Thymus (tissue), 11 donors: Measurements from ENCODE around the gene TANC1. TPM values are rescaled to one million over a fixed set of nuclear protein-coding genes. Genes with fewer than 3 reads are reported as not detected.
A peak's percentile ranks its signal among the peaks of the same experiment; 100 is the strongest.

Source experiments
- DNase-seq, 9 donors: peaks; one replicate each; pipeline ENCODE4 v3.0.0-alpha.2; 2013; ENCODE audit warnings: low spot score in 9 of 9, low read depth in 6 of 9, missing footprints in 1 of 9
- H3K27ac ChIP-seq, 2 donors: one replicate each; pipeline ENCODE4 v1.5.1; 2013; ENCODE audit warnings: control low read depth in 1 of 2, low read depth in 1 of 2, low read length in 1 of 2, mild to moderate bottlenecking in 1 of 2, moderate library complexity in 1 of 2
- H3K27me3 ChIP-seq, 2 donors: one replicate each; pipeline ENCODE4 v1.5.1; 2013; ENCODE audit warnings: low read length in 1 of 2; ENCODE audit not compliant: control insufficient read depth in 2 of 2, insufficient read depth in 1 of 2
- H3K36me3 ChIP-seq, 2 donors: one replicate each; pipeline ENCODE4 v1.5.1; 2013; ENCODE audit warnings: low read length in 1 of 2, mild to moderate bottlenecking in 1 of 2, moderate library complexity in 1 of 2; ENCODE audit not compliant: control insufficient read depth in 2 of 2, insufficient read depth in 2 of 2
- H3K4me1 ChIP-seq, 2 donors: one replicate each; pipeline ENCODE4 v1.5.1; 2013; ENCODE audit warnings: low read length in 2 of 2; ENCODE audit not compliant: control insufficient read depth in 2 of 2, insufficient read depth in 2 of 2
- H3K4me3 ChIP-seq, 2 donors: one replicate each; pipeline ENCODE4 v1.5.1; 2013; ENCODE audit warnings: low read length in 2 of 2, control low read depth in 1 of 2, mild to moderate bottlenecking in 1 of 2
- H3K9me3 ChIP-seq, 2 donors: one replicate each; pipeline ENCODE4 v1.5.1; 2013; ENCODE audit warnings: low read length in 1 of 2, mild to moderate bottlenecking in 1 of 2; ENCODE audit not compliant: control insufficient read depth in 2 of 2, insufficient read depth in 1 of 2
- WGBS: extraction: QIAGEN DNeasy Blood & Tissue Kit; methylation state at CpG from one replicate; pipeline ENCODE4 v1.1.7; 2013; 5-methylcytosine and 5-hydroxymethylcytosine counted together
- polyA plus RNA-seq: library from polyadenylated mRNA; stranded (reverse); fragments of 200-250 nt; gene quantifications from one replicate; pipeline ENCODE4 v1.2.3, GENCODE V29; 2013
- total RNA-seq: library from RNA; stranded (reverse); fragments of 120-200 nt; gene quantifications from one replicate; pipeline ENCODE4 v1.2.4, GENCODE V29; 2013
- donor health status: healthy.

The TANC1 gene
- total and polyA plus RNA-seq, 2 donors = 3.5 to 13.0 TPM

GRCh38 chr2:159234868-159235267, 266.4 kb downstream of the TANC1 start:
- H3K36me3 ChIP-seq = peaks cover 10 to 14% of the 10 kb centered on the region in 2 donors
- H3K4me1 ChIP-seq = no peaks in the 10 kb centered on the region
- no peaks in the 10 kb centered on the region for H3K9me3 ChIP-seq
- no peak overlapping the region for H3K27ac ChIP-seq
- no peak overlapping the region for H3K4me3 ChIP-seq
- 97% methylated on average over 6 of the region's 6 CpGs for WGBS
- H3K27me3 ChIP-seq = no peaks in the 10 kb centered on the region
- DNase-seq = no peak

DNA sequence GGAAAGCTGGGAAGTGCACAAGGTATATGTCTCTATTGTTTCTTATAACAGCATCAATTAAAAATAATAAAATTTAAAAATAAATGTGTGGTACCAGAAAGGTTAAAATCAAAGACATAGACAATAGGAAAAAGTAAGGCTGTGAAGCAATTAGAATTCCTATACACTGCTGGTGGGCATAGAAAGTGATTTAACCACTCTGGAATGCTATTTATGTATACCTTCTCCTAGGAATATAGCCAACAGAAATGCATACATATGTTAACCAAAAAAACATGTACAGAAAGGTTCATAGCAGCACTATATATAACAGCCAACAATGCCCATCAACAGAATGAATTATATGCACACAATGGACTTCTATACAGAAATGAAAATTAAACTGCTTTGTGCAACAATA, 275.1 kb downstream of the TANC1 start:
- Histone ChIP-seq H3K4me3 (no peak overlapping the region), H3K36me3 (peaks cover 3 to 6% of the 10 kb centered on the region in 2 donors), H3K27ac (no peak overlapping the region), H3K9me3 (no peaks in the 10 kb centered on the region), H3K27me3 (no peaks in the 10 kb centered on the region), H3K4me1 (no peaks in the 10 kb centered on the region)
- no peak for DNase-seq

- no peaks in the 10 kb centered on the region for H3K36me3 ChIP-seq
- H3K9me3 ChIP-seq = no peaks in the 10 kb centered on the region
- no peak overlapping the region for H3K27ac ChIP-seq
- H3K4me1 ChIP-seq = peaks cover 0 to 7% of the 10 kb centered on the region in 2 donors
- no peaks in the 10 kb centered on the region for H3K27me3 ChIP-seq
- H3K4me3 ChIP-seq = no peak overlapping the region
- WGBS = 96% methylated on average over 7 of the region's 7 CpGs
- no peak for DNase-seq
These were observed 278.0 kb downstream of the TANC1 start for GRCh38 chr2:159246325-159246988.

GRCh38 chr2:159249990-159250715, 281.7 kb downstream of the TANC1 start:
- 42% methylated on average over 7 of the region's 7 CpGs for WGBS
- Histone ChIP-seq H3K4me1 (peaks cover 0 to 7% of the 10 kb centered on the region in 2 donors), H3K4me3 (no peak overlapping the region), H3K27ac (no peak overlapping the region), H3K27me3 (no peaks in the 10 kb centered on the region), H3K9me3 (no peaks in the 10 kb centered on the region), H3K36me3 (peaks cover 0 to 3% of the 10 kb centered on the region in 2 donors)
- DNase-seq = peak in 4 of 9 donors; percentile 6 to 47 (median 14)

GRCh38 chr2:159251296-159252173, 283.1 kb downstream of the TANC1 start:
- Histone ChIP-seq H3K9me3 (no peaks in the 10 kb centered on the region), H3K4me1 (peaks cover 0 to 7% of the 10 kb centered on the region in 2 donors), H3K4me3 (no peak overlapping the region), H3K27me3 (no peaks in the 10 kb centered on the region), H3K36me3 (peaks cover 0 to 5% of the 10 kb centered on the region in 2 donors), H3K27ac (no peak overlapping the region)
- DNase-seq = no peak
- WGBS = 90% methylated on average over 12 of the region's 12 CpGs

- 97% methylated on average over 4 of the region's 4 CpGs for WGBS
- Histone ChIP-seq H3K9me3 (no peaks in the 10 kb centered on the region), H3K4me3 (no peak overlapping the region), H3K27me3 (no peaks in the 10 kb centered on the region), H3K36me3 (peaks cover 0 to 7% of the 10 kb centered on the region in 2 donors), H3K4me1 (peaks cover 0 to 7% of the 10 kb centered on the region in 2 donors), H3K27ac (no peak overlapping the region)
- no peak for DNase-seq
These were observed 284.5 kb downstream of the TANC1 start for GRCh38 chr2:159252905-159253304.

- H3K36me3 ChIP-seq = peaks cover 0 to 7% of the 10 kb centered on the region in 2 donors
- H3K4me3 ChIP-seq = no peak overlapping the region
- DNase-seq = no peak
- H3K27ac ChIP-seq = no peak overlapping the region
- no peaks in the 10 kb centered on the region for H3K4me1 ChIP-seq
- 83% methylated on average over 2 of the region's 2 CpGs for WGBS
- H3K9me3 ChIP-seq = no peaks in the 10 kb centered on the region
- H3K27me3 ChIP-seq = no peaks in the 10 kb centered on the region
These were observed 287.7 kb downstream of the TANC1 start for GRCh38 chr2:159256159-159256558.

DNA sequence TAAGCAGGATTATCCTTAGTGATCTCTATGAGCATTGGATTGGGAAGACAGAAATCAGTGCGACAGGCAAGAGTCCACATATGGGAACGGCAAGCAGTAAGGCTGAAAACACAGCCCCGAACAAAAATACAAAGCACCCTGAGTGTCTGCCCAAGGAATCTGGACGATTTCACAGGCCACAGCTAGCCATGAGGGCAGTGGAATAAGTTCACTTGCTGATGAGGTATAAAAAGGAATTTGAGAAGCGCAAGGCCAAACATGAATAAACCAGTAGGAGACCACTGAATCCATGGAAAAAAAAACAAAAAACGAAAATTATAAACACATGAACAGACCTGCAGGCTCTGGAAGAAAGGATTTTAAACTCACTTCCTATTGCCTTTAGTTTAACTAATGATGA, 293.8 kb downstream of the TANC1 start:
- peaks cover 3 to 4% of the 10 kb centered on the region in 2 donors for H3K36me3 ChIP-seq
- no peak for DNase-seq
- H3K4me3 ChIP-seq = no peak overlapping the region
- H3K9me3 ChIP-seq = no peaks in the 10 kb centered on the region
- H3K27me3 ChIP-seq = no peaks in the 10 kb centered on the region
- 98% methylated on average over 6 of the region's 6 CpGs for WGBS
- no peaks in the 10 kb centered on the region for H3K4me1 ChIP-seq
- H3K27ac ChIP-seq = no peak overlapping the region

GRCh38 chr2:159262904-159263303, 294.5 kb downstream of the TANC1 start:
- H3K36me3 ChIP-seq = peaks cover 2 to 3% of the 10 kb centered on the region in 2 donors
- 96% methylated on average over 5 of the region's 5 CpGs for WGBS
- no peak for DNase-seq
- no peaks in the 10 kb centered on the region for H3K9me3 ChIP-seq
- H3K27ac ChIP-seq = no peak overlapping the region
- no peak overlapping the region for H3K4me3 ChIP-seq
- H3K4me1 ChIP-seq = no peaks in the 10 kb centered on the region
- H3K27me3 ChIP-seq = no peaks in the 10 kb centered on the region
